SK-N-SH treated with all-trans-retinoic acid at 6 μM for 48 hours (cell line): ENCODE data around the gene SLC35F5.
A peak's percentile ranks its signal among the peaks of the same experiment; 100 is the strongest.

Experiments
- ATAC-seq: fragments of 200-7000 bp; cut with Tn5 transposase; 3 replicates; pipeline ENCODE4 v1.9.1; 2020; ENCODE audit warnings: mild to moderate bottlenecking, moderate library complexity
- ARNTL ChIP-seq: fragments of 450-650 bp; formaldehyde crosslinking; IDR thresholded peaks from 2 replicates; pipeline ENCODE4 v1.5.0; 2020; ENCODE audit warnings: low read depth, mild to moderate bottlenecking, moderate library complexity, borderline replicate concordance
- BACH2 ChIP-seq: fragments of 250-450 bp; sonication (Bioruptor Pico); IDR thresholded peaks from 2 replicates; pipeline ENCODE4 v1.9.0; 2021; ENCODE audit warnings: mild to moderate bottlenecking, borderline replicate concordance
- CSDC2 ChIP-seq: fragments of 250-450 bp; sonication (Bioruptor Pico); IDR thresholded peaks from 2 replicates; pipeline ENCODE4 v1.5.0; 2020; ENCODE audit warnings: mild to moderate bottlenecking, moderate library complexity
- CSRNP3 ChIP-seq: fragments of 250-450 bp; sonication (Bioruptor Pico); IDR thresholded peaks from 2 replicates; pipeline ENCODE4 v1.5.1; 2021; ENCODE audit warnings: mild to moderate bottlenecking, moderate library complexity
- ESRRG ChIP-seq: fragments of 250-450 bp; sonication (Bioruptor Pico); IDR thresholded peaks from 2 replicates; pipeline ENCODE4 v1.6.1; 2021; ENCODE audit warnings: mild to moderate bottlenecking
- ISL1 ChIP-seq: fragments of 250-450 bp; sonication (Bioruptor Pico); IDR thresholded peaks from 2 replicates; pipeline ENCODE4 v2.1.2; 2022; ENCODE audit warnings: mild to moderate bottlenecking, moderate library complexity
- OSR1 ChIP-seq: fragments of 250-450 bp; sonication (Bioruptor Pico); IDR thresholded peaks from 2 replicates; pipeline ENCODE4 v1.8.0; 2022; ENCODE audit warnings: moderate library complexity, mild to moderate bottlenecking, inconsistent platforms
- PPARA ChIP-seq: fragments of 250-450 bp; sonication (Bioruptor Pico); IDR thresholded peaks from 2 replicates; pipeline ENCODE4 v1.5.0; 2020; ENCODE audit warnings: mild to moderate bottlenecking, borderline replicate concordance
- RARB ChIP-seq: fragments of 250-450 bp; sonication (Bioruptor Pico); IDR thresholded peaks from 2 replicates; pipeline ENCODE4 v1.8.0; 2021; ENCODE audit warnings: mild to moderate bottlenecking, moderate library complexity
- SNAI2 ChIP-seq: fragments of 250-450 bp; sonication (Bioruptor Pico); IDR thresholded peaks from 2 replicates; pipeline ENCODE4 v1.5.0; 2020; ENCODE audit warnings: mild to moderate bottlenecking, moderate library complexity
- TCF4 ChIP-seq: fragments of 250-450 bp; sonication (Bioruptor Pico); IDR thresholded peaks from 2 replicates; pipeline ENCODE4 v1.8.0; 2021; ENCODE audit warnings: mild to moderate bottlenecking, moderate library complexity, borderline replicate concordance
- TOX ChIP-seq: fragments of 250-450 bp; sonication (Bioruptor Pico); IDR thresholded peaks from 2 replicates; pipeline ENCODE4 v1.8.0; 2021; ENCODE audit warnings: mild to moderate bottlenecking, moderate library complexity, borderline replicate concordance
- TSHZ2 ChIP-seq: fragments of 250-450 bp; sonication (Bioruptor Pico); IDR thresholded peaks from 2 replicates; pipeline ENCODE4 v1.5.0; 2020; ENCODE audit warnings: mild to moderate bottlenecking, moderate library complexity
- ZC3H10 ChIP-seq: fragments of 250-450 bp; sonication (Bioruptor Pico); IDR thresholded peaks from 2 replicates; pipeline ENCODE4 v1.5.1; 2021; ENCODE audit warnings: mild to moderate bottlenecking, moderate library complexity
- ZFP3 ChIP-seq: fragments of 250-450 bp; sonication (Bioruptor Pico); IDR thresholded peaks from 2 replicates; pipeline ENCODE4 v1.5.0; 2020; ENCODE audit warnings: mild to moderate bottlenecking, moderate library complexity
- ZFP30 ChIP-seq: fragments of 450-650 bp; formaldehyde crosslinking; IDR thresholded peaks from 2 replicates; pipeline ENCODE4 v1.5.0; 2022; ENCODE audit warnings: mild to moderate bottlenecking, moderate library complexity
- ZNF565 ChIP-seq: fragments of 450-650 bp; formaldehyde crosslinking; conservative IDR thresholded peaks from 2 replicates; pipeline ENCODE4 v1.5.0; 2020; ENCODE audit warnings: low read depth, mild to moderate bottlenecking, moderate library complexity
- ZNF70 ChIP-seq: fragments of 450-650 bp; formaldehyde crosslinking; IDR thresholded peaks from 2 replicates; pipeline ENCODE4 v1.5.0; 2020; ENCODE audit warnings: mild to moderate bottlenecking, moderate library complexity
- ZNF8 ChIP-seq: fragments of 450-650 bp; formaldehyde crosslinking; IDR thresholded peaks from 2 replicates; pipeline ENCODE4 v1.5.0; 2020; ENCODE audit warnings: mild to moderate bottlenecking, moderate library complexity
- TF ChIP-seq, protein P1 (sequence below): fragments of 250-450 bp; sonication (Bioruptor Pico); IDR thresholded peaks from 2 replicates; pipeline ENCODE4 v1.8.0; 2021; ENCODE audit warnings: low read depth, mild to moderate bottlenecking, moderate library complexity, borderline replicate concordance
- TF ChIP-seq, protein P2 (sequence below): fragments of 250-450 bp; sonication (Bioruptor Pico); IDR thresholded peaks from 2 replicates; pipeline ENCODE4 v1.5.1; 2020; ENCODE audit warnings: low read depth, mild to moderate bottlenecking, moderate library complexity
- TF ChIP-seq, protein P3 (sequence below): fragments of 250-450 bp; sonication (Bioruptor Pico); IDR thresholded peaks from 2 replicates; pipeline ENCODE4 v1.8.0; 2020; ENCODE audit warnings: mild to moderate bottlenecking, moderate library complexity, borderline replicate concordance

The SLC35F5 gene

DNA sequence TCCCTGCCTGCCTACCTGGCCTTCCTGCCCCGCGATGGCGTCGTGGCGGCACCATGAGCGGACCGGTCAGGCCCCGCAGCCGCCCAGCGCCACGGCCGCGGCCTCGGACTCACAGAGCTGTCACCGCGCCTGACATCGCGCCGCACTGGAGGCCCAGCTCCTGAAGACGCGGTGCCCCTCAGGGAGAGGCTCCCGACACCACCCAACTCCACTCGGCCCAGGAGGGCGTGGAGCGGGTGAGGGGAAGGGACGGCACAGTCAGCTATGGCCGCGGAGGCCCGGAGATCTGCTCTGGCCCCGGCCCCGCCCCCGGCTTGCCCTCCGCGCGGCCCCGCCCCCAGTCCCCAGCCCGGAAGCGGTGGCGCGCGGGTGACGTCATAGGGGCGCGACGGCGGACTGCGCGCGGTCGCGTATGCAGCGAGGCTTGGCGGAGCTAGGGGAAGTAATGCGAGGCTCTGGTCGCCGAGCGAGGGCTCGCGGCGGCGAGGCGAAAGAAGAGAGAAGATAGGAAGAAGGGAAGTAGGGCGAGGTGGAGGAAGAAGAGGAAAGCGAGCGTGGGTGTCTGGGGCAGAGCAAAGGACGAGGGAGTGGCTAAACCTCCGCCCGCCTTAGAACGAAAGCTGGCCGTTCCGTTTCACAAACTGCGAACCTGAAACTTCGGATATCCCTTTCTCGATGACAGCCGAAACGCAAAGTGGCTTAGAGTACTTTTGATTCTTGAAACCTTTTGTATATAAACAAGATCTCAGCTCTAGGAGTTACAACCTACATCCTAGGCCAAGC lies at the start of gene SLC35F5:
Gene SLC35F5 (minus strand): TSS at position 288 of the 783 bp plus-strand sequence. CDS start 233 bp downstream, at position 55.
- TF ChIP-seq, protein P1, sequence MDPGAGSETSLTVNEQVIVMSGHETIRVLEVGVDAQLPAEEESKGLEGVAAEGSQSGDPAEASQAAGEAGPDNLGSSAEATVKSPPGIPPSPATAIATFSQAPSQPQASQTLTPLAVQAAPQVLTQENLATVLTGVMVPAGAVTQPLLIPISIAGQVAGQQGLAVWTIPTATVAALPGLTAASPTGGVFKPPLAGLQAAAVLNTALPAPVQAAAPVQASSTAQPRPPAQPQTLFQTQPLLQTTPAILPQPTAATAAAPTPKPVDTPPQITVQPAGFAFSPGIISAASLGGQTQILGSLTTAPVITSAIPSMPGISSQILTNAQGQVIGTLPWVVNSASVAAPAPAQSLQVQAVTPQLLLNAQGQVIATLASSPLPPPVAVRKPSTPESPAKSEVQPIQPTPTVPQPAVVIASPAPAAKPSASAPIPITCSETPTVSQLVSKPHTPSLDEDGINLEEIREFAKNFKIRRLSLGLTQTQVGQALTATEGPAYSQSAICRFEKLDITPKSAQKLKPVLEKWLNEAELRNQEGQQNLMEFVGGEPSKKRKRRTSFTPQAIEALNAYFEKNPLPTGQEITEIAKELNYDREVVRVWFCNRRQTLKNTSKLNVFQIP (CRISPR knock-in tag) = peak; percentile 45; the same call in 1 of the 2 replicates
- TF ChIP-seq ZFP30 (CRISPR knock-in tag) (peak; percentile 59; the same call in 1 of the 2 replicates), ZNF8 (CRISPR knock-in tag) (no peak)
- peak; percentile 96 for ATAC-seq

- TF ChIP-seq SNAI2 (no peak), TCF4 (CRISPR knock-in tag) (no peak)
- no peak for ATAC-seq
Measured at GRCh38 chr2:113799375-113799774, 42.9 kb upstream of the SLC35F5 start.

GRCh38 chr2:113797237-113797636 lies 40.8 kb upstream of the SLC35F5 start:
- TF ChIP-seq ESRRG (CRISPR knock-in tag) (no peak), SNAI2 (no peak), PPARA (CRISPR knock-in tag) (no peak), ZC3H10 (no peak), ZFP30 (CRISPR knock-in tag) (no peak)
- TF ChIP-seq, protein P2, sequence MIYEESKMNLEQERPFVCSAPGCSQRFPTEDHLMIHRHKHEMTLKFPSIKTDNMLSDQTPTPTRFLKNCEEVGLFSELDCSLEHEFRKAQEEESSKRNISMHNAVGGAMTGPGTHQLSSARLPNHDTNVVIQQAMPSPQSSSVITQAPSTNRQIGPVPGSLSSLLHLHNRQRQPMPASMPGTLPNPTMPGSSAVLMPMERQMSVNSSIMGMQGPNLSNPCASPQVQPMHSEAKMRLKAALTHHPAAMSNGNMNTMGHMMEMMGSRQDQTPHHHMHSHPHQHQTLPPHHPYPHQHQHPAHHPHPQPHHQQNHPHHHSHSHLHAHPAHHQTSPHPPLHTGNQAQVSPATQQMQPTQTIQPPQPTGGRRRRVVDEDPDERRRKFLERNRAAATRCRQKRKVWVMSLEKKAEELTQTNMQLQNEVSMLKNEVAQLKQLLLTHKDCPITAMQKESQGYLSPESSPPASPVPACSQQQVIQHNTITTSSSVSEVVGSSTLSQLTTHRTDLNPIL (CRISPR knock-in tag) = no peak
- no peak for ATAC-seq

DNA sequence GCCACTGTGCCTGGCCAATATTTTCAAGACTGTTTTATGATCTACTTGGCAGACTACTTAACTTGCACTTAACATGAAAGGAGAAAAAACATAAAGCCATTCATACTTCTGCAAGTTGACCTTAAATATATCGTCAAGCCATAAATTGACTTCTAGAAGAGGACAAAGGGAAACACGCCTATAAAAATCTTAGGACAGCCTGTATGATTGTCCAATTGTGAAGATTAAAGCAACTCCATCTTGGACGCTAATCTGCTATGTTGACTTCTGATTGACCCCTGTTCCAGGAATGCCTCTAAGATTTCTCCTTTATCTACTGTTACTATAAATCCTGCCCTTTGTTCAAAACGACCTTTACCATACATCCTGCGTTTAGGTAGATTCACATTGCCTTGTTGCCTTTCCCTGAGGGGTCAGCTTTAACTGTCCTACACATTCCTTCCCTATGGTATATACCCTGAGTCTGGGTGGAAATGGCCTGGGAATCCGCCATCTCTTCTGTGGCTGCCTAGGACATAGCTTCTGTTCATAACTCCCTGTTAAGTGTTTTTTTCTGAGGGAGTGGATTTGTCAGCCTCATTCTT lies 40.2 kb upstream of the SLC35F5 start:
- no peak for ATAC-seq
- TF ChIP-seq ZFP30 (CRISPR knock-in tag) (no peak), OSR1 (CRISPR knock-in tag) (no peak), ARNTL (no peak), ZNF70 (CRISPR knock-in tag) (no peak), BACH2 (no peak), CSRNP3 (CRISPR knock-in tag) (no peak), SNAI2 (no peak), TCF4 (CRISPR knock-in tag) (no peak), ZNF565 (CRISPR knock-in tag) (no peak), ISL1 (CRISPR knock-in tag) (no peak), ZFP3 (CRISPR knock-in tag) (no peak), CSDC2 (CRISPR knock-in tag) (no peak), ZNF8 (CRISPR knock-in tag) (no peak), ESRRG (CRISPR knock-in tag) (no peak), TOX (CRISPR knock-in tag) (no peak), TSHZ2 (CRISPR knock-in tag) (no peak), PPARA (CRISPR knock-in tag) (no peak), RARB (CRISPR knock-in tag) (no peak)
- TF ChIP-seq, protein P2 (CRISPR knock-in tag) = no peak
- TF ChIP-seq, protein P3, sequence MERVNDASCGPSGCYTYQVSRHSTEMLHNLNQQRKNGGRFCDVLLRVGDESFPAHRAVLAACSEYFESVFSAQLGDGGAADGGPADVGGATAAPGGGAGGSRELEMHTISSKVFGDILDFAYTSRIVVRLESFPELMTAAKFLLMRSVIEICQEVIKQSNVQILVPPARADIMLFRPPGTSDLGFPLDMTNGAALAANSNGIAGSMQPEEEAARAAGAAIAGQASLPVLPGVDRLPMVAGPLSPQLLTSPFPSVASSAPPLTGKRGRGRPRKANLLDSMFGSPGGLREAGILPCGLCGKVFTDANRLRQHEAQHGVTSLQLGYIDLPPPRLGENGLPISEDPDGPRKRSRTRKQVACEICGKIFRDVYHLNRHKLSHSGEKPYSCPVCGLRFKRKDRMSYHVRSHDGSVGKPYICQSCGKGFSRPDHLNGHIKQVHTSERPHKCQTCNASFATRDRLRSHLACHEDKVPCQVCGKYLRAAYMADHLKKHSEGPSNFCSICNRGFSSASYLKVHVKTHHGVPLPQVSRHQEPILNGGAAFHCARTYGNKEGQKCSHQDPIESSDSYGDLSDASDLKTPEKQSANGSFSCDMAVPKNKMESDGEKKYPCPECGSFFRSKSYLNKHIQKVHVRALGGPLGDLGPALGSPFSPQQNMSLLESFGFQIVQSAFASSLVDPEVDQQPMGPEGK (CRISPR knock-in tag) = no peak
